ENCODE results near the gene POLR1C. TPM values are rescaled to one million over a fixed set of nuclear protein-coding genes. Genes with fewer than 3 reads are reported as not detected.
"Not testable (repeated sequence)": the region's sequence is repeated elsewhere in the genome, so short reads cannot be mapped to it uniquely, and the experiment has no call there.

The POLR1C gene
- total and polyA plus RNA-seq, 10 of the 15 experiments (the other 5 are each of a cell fraction or from before 2014, with no cell fraction given) = 40.0 to 180 (median 66.2) TPM

DNA sequence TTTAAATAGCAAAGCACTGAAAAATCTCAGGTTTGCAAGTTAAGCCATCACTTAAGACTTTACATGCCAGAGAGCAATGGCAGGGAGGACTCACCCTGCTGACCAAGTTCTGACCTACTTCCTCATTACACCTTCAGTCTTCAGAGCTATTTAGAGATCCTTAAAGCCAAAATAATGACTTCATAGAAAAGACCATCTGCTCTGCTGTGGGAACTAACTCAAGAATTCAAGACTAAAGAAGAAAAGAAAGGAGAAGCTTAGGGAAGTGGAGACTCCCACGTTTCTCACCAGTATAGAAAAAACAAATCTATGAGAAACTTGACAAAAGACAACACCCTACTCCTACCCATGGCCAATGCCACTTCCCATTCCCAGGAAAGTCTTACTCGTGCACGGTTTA is 30.3 kb downstream of the POLR1C start (continued):
- TF ChIP-seq IKZF2 (IDR thresholded peaks at IDR 0.05) (peak; percentile 46 to 47; a peak in 2 of 4 replicates), CREB1 (IDR thresholded peaks at IDR 0.05; ENCODE audit: low read depth) (peak; percentile 39; the same call in 1 of the 2 replicates), ATF7 (IDR thresholded peaks at IDR 0.05; ENCODE audit: low read depth) (peak; percentile 81), IKZF1 (conservative IDR thresholded peaks at IDR 0.05) (peak; percentile 52)

DNA sequence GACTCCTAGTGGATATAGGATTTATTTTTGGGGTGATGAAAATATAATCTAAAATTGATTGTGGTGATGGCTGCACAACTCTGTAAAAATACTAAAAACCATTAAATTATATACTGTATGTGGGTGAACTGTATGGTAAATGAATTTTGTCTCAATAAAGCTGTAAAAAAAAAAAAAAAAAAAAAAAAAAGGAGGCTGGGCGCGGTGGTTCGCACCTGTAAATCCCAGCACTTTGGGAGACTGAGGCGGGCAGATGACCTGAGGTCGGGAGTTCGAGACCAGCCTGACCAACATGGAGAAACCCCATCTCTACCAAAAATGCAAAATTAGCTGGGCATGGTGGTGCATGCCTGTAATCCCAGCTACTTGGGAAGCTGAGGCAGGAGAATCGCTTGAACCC is 40.7 kb downstream of the POLR1C start:
- FAIRE-seq; in situ Hi-C loops (cut with MboI); SMC1A ChIA-PET (ENCODE audit: uncharacterized antibody, unreplicated experiment); H3K4me3 ChIP-seq; intact Hi-C loops (cut with micrococcal nuclease; ENCODE audit: unreplicated experiment); H3K79me2 ChIP-seq (ENCODE audit: control insufficient read depth, insufficient read depth, low read length); ATAC-seq; RAD21 ChIA-PET (ENCODE audit: unreplicated experiment); H3K4me1 ChIP-seq (ENCODE audit: control insufficient read depth, insufficient read depth, low read length); H3K9ac ChIP-seq (ENCODE audit: control insufficient read depth, insufficient read depth, low read length); H3K4me2 ChIP-seq (ENCODE audit: control insufficient read depth, insufficient read depth); H3K27me3 ChIP-seq (replicated peaks in 1 of 2; ENCODE audit: control insufficient read depth in 2 of 2, insufficient read depth in 2 of 2, low read length in 1 of 2); H2AFZ ChIP-seq (ENCODE audit: control insufficient read depth, low read depth, low read length); H3K9me3 ChIP-seq (replicated peaks; ENCODE audit: control insufficient read depth, insufficient read depth, low read length); DNase-seq (ENCODE audit: low read depth, low spot score); CTCF ChIA-PET; BruUV-seq (replicated peaks); H4K20me1 ChIP-seq (ENCODE audit: control insufficient read depth, insufficient read depth); H3K27ac ChIP-seq (ENCODE audit: control insufficient read depth, insufficient read depth): not testable (repeated sequence)
- POLR2A ChIA-PET = interaction anchor here (0.6 kb wide), 1 partner anchor 248 kb away, joined by 3 read pairs; no protein-coding TSS in a partner anchor
- TF ChIP-seq, protein P1, sequence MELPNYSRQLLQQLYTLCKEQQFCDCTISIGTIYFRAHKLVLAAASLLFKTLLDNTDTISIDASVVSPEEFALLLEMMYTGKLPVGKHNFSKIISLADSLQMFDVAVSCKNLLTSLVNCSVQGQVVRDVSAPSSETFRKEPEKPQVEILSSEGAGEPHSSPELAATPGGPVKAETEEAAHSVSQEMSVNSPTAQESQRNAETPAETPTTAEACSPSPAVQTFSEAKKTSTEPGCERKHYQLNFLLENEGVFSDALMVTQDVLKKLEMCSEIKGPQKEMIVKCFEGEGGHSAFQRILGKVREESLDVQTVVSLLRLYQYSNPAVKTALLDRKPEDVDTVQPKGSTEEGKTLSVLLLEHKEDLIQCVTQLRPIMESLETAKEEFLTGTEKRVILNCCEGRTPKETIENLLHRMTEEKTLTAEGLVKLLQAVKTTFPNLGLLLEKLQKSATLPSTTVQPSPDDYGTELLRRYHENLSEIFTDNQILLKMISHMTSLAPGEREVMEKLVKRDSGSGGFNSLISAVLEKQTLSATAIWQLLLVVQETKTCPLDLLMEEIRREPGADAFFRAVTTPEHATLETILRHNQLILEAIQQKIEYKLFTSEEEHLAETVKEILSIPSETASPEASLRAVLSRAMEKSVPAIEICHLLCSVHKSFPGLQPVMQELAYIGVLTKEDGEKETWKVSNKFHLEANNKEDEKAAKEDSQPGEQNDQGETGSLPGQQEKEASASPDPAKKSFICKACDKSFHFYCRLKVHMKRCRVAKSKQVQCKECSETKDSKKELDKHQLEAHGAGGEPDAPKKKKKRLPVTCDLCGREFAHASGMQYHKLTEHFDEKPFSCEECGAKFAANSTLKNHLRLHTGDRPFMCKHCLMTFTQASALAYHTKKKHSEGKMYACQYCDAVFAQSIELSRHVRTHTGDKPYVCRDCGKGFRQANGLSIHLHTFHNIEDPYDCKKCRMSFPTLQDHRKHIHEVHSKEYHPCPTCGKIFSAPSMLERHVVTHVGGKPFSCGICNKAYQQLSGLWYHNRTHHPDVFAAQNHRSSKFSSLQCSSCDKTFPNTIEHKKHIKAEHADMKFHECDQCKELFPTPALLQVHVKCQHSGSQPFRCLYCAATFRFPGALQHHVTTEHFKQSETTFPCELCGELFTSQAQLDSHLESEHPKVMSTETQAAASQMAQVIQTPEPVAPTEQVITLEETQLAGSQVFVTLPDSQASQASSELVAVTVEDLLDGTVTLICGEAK (IDR thresholded peaks at IDR 0.05; ENCODE audit: borderline replicate concordance) = peak; percentile 57; the same call in 1 of the 2 replicates
- WGBS (ENCODE audit: insufficient coverage, insufficient replicate concordance, low lambda C conversion rate, missing lambda C conversion rate) = 90% methylated on average over 7 of the region's 7 CpGs
- peaks cover 4 to 30% of the 10 kb centered on the region in 2 experiments for H3K36me3 ChIP-seq (ENCODE audit: control insufficient read depth in 2 of 2, insufficient read depth in 2 of 2, low read length in 1 of 2)

All from GM12878 (cell line).